ENCODE measurements around the gene PRKAR2B.
"Not testable (repeated sequence)": the region's sequence is repeated elsewhere in the genome, so short reads cannot be mapped to it uniquely, and the experiment has no call there.

Gene PRKAR2B

DNA sequence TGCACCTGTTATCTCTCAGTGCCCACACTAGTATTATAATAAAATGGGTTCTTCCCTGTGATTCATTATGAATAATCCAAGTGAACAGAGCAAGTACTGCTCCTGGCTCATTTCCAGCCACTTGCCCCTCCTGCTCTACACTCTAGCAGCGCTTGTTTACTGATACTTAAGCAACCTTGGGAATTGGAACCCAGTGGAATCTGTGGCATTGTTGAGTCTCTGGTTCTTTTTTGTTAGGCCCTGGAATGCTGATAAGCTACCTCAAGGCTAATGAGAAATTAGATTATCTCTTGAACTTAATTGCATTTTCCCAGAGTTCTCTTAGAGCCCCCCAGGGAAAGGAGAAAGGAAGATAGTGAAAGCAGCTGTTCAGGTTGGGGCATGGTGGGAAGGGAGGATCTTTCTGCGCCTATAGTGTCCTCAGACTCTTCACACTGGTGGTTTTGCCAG lies 34.0 kb downstream of the PRKAR2B start:
- no peak for DNase-seq (ENCODE audit: low read depth)

DNA sequence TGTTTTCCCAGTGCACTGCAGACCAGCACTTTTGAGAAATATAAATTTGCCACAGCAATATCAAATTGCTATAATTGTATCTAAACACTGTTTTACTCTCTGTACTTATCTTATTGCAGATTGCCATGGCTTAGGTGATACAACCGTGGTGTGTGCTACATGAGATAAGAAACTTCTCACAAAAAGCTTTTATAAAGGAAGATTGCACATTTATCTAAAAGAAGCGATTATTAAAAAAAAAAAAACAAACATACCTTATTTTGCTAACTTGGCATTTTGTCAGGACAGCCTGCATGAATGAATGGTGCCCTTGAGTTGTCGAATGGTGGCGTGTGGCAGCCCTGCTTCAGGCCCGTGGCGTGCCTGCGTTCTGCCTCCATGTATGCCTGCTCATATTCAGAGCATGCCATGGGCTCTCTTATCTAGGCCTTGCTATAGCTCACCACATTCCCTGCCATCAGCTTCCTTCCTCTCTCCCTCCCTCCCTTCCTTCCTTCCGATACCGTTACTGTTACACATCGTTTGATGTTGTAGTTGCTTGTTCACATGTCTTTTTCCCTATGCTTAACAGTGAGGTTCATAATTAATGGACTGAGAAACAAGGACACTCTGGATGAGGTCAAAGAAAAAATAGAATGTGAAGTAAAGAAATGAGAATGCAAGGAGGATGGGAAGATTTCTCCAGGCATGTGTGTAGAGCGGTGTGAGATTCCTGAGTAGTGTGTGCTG lies 34.9 kb downstream of the PRKAR2B start:
- no peak for DNase-seq (ENCODE audit: low read depth)

- DNase-seq (ENCODE audit: low read depth), result no peak
Measured at GRCh38 chr7:107080099-107080505, 35.6 kb downstream of the PRKAR2B start.

- no peak for DNase-seq (ENCODE audit: low read depth)
Measured at GRCh38 chr7:107080533-107080932, 36.0 kb downstream of the PRKAR2B start.

DNA sequence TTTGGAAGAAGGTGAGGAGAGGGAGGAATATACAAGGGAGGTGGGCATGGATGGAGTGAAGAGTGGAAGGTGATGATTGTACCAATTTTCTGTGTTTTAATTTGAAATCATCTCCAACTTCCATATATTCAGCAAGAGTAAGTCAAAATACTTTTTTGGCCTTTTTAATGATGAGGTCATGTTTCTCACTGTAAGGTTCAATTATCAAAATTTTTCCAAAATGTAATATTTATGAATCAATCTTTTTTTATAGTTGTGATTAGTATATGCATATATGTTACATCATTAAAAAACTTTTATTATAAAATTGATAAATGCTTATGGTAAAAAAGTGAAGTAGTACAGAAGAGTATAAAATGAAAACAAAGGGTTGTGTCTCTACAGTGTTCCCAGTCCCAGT lies 40.7 kb downstream of the PRKAR2B start:
- no peak for DNase-seq (ENCODE audit: low read depth)

- DNase-seq (ENCODE audit: low read depth), result no peak
Measured at GRCh38 chr7:107089627-107090026, 45.1 kb downstream of the PRKAR2B start.

DNA sequence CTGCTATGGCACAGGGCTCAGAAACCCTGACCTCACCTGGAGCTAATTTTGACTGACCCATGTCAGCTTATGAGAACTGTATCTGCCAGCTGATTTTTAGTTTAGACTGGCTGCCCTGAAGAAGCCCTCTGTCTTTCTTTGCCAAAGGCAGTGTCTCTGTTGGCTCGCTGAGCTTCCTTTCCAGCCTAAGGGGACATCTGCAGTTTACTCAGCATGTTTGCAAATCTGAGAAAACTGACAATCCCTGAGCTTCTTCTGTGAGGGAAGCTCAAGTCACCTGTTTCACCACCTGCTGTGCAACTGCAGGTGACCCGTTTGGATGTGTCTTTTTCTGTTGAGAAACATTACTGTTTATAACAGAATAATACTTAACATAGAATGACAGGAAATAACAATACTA lies 46.0 kb downstream of the PRKAR2B start:
- DNase-seq (ENCODE audit: low read depth), result no peak

DNA sequence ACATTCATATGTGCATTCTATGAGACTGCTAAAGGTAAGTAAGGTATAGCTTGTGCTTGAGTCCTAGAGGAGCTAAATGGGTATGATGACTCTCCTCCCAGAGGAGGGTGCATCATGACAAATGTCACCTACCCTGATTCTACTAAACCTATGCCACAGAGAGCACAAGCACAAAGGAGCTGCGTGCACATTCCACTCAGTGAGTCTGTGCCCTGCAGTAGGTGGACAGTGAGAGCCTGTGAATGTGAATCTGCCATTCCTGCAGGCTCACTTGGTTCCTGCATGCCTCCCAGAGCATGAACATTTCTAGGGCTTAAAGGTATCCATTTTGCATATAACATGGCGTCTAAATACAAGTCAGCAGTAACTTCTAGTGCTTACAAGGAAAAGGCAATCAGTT lies 46.8 kb downstream of the PRKAR2B start:
- no peak for DNase-seq (ENCODE audit: low read depth)

DNA sequence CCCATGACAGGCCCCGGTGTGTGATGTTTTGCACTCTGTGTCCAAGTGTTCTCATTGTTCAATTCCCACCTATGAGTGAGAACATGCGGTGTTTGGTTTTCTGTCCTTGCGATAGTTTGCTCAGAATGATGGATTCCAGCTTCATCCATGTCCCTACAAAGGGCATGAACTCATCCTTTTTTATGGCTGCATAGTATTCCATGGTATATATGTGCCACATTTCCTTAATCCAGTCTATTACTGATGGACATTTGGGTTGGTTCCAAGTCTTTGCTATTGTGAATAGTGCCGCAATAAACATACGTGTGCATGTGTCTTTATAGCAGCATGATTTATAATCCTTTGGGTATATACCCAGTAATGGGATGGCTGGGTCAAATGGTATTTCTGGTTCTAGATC lies 49.2 kb downstream of the PRKAR2B start:
- DNase-seq (ENCODE audit: low read depth), result not testable (repeated sequence)

GRCh38 chr7:107099154-107099553 lies 54.6 kb downstream of the PRKAR2B start:
- DNase-seq (ENCODE audit: low read depth), result not testable (repeated sequence)

GRCh38 chr7:107100824-107101223 lies 56.3 kb downstream of the PRKAR2B start:
- no peak for DNase-seq (ENCODE audit: low read depth)

GRCh38 chr7:107103369-107103768 lies 58.9 kb downstream of the PRKAR2B start:
- DNase-seq (ENCODE audit: low read depth), result no peak

GRCh38 chr7:107104801-107105200 lies 60.3 kb downstream of the PRKAR2B start:
- DNase-seq (ENCODE audit: low read depth), result no peak

DNA sequence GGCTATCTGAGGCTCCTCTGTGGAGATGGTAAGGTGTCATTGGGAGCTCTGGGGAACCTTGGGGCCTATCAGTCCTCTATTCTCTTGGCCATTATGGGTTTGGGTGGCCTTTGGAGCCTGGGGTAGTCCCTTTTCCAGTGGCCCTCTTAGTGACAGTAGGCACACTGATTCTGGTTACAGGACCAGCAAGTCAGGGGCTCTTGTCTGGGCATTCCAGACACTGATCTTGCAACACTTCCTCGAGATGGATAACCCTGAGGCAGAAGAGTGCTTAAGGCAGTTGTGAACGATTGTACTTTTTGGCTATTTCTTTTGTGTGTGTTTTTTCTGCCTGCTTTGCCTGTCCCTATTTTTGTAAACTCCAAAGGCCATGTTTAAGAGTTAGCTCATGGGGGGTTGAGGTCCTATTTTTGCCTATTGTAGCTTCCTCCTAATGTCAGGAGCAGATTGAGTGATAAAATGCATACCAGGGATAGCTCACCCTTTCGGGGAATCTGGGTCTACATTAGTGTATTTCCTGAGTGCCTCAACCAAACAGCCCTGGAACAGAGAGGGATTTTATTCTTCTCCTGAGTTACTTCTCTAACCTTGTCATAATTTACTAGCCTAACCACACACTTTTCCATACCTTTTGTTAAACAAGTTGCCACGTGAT lies 61.2 kb downstream of the PRKAR2B start:
- DNase-seq (ENCODE audit: low read depth), result no peak

- DNase-seq (ENCODE audit: low read depth), result no peak
Measured at GRCh38 chr7:107108793-107109371, 64.4 kb downstream of the PRKAR2B start.

DNA sequence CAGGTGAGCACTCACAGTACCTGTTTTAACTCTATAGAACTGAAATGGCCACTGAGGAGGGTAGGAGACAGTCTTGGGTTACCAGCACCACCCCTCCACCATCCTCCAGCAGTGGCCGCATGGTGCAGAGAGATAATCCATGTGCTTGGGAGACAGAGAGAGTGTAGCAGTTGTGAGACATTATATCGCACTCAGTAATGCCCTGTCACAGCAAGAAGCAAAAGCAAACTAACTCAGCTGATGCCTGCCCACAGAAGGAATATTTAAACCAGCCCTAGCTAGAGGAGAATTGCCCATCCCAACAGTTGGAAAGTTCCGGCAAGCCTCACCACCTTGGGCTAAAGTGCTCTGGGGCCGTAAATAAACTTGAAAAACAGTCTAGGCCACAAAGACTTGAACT lies 65.5 kb downstream of the PRKAR2B start:
- DNase-seq (ENCODE audit: low read depth), result no peak

DNA sequence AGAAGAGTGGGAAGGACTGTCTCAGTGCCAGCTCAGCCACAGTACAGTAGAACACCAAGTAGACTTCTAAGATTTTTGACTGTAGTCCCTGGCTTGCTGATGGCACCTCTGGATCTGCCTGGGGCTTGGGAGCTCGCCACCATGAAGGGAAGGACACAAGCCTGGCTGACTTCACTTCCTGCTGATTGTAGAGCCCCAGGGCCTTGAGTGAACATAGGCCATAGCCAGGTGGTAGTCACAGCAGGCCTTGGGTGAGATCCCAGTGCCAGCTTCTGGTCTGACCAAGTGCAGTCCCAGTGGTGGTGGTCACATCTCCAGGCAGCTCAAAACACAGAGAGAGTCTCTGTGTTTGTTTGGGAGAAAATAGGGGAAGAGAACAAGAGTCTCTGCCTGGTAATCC lies 66.7 kb downstream of the PRKAR2B start:
- no peak for DNase-seq (ENCODE audit: low read depth)

- no peak for DNase-seq (ENCODE audit: low read depth)
Measured at GRCh38 chr7:107113866-107114265, 69.4 kb downstream of the PRKAR2B start.

DNA sequence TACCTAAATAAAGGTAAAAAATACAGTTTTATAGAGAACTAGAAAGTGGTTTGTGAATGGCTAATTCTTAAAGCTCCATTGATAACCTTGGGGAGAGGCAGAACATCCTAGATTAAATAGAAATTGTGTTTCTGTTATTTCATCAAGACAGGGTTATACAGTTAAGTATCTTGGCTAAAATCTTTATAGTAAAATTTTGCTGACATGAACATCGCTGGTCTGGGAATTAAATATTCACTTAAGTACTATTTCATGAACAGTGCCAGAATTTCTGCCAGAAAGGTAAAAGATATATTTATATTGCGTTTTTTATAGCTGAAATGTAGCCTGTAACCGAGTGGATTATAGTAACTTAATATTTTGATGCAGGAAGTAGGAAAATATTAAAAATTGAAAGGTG lies 70.6 kb downstream of the PRKAR2B start:
- DNase-seq (ENCODE audit: low read depth), result no peak

GRCh38 chr7:107115762-107116540 lies 71.4 kb downstream of the PRKAR2B start:
- DNase-seq (ENCODE audit: low read depth), result no peak

GRCh38 chr7:107118109-107118900 lies 73.8 kb downstream of the PRKAR2B start:
- DNase-seq (ENCODE audit: low read depth), result peak; percentile 24
